HG03066 (cell line): ENCODE measurements around the gene CTPS2.
"Not testable (repeated sequence)": the region's sequence is repeated elsewhere in the genome, so short reads cannot be mapped to it uniquely, and the experiment has no call there.

Source experiments
- ATAC-seq: cut with Tn5 transposase; IDR thresholded peaks from one replicate; pipeline ENCODE4 v1.9.1; 2021; ENCODE audit warnings: low read depth; ENCODE audit not compliant: unreplicated experiment

Gene CTPS2

DNA sequence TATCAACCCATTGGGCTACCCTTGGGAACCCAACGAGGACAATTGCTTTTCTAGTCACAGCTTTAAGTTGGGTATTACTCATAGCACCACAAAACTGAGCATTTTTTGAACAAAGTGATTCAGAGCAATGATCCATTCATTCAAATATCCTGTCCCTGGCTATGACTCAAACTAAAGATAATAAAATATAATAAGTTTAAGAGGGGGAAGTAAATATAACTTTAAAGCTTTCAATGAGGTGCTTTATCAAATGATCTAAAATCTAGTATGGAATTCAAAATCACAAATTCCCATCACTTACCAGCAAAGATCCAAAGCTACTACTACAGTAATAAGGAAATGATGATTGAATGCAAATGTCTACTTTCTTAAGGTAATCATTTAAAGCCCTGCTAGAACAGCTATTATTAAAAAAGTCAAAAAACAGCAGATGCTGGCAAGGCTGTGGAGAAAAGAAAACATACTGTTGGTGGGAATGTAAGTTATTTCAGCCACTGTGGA, 102.3 kb downstream of the CTPS2 start:
- ATAC-seq = no peak

DNA sequence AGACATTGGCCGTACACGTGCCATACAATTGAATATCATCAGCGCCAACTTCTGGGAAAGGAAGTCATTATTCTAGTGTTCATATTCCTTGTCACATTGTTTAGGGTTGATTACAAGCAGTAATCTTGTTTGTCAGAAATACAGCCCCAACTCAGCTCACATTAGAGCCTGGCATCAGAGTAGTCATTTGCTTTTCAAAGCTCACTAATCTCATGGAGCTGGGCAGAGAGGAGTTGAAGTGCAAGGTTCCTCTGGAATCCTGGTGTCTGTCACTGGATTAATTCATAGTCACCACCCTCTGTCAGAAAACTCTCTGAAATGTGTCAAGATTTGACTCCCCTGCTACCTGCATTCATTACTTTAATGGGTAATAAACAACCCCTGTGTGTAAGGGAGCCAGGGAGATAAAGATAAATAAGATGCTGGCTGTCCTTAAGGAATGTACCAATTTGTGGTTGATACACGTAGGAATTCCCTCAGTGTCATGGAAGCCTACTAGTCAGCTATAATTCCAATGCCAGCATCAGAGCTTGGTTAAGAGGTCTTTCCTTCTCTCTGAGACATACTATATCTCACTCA, 106.2 kb downstream of the CTPS2 start:
- no peak for ATAC-seq

DNA sequence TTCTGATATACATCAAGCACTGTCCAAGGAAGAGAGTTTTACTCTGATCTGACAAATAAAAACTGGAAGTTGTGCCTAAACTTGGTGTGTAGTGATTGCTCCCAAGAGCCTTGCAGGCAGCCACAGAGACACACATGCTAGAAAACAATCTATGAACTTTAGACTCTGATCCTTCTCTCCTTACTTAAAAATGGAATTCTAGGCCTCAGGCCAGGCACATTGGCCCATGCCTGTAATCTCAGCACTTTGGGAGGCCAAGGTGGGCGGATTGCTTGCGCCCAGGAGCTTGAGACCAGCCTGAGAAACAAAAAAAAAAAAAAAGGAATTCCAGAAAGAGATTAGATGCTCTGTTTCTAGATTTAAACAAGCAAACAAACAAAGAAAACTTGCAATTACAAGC, 108.1 kb downstream of the CTPS2 start:
- ATAC-seq = no peak

DNA sequence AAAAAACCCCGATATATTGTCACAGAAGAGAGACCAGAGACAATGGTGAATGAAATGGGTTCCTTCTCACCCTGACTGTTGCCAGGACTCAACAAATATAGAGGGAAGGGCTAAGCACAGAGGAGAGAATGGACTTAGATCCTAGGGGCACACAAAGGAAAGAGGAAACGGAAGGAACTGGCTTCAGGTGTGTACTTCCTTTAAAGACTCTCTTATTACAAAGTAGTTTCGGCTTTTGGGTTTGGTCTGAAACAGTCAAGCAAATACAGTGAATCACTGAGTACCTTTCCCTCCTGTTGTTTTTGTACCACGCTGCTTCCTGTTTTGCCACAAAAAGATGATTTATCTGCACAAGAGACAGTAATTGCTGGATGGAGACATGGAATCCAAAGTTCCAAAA, 108.6 kb downstream of the CTPS2 start:
- no peak for ATAC-seq

DNA sequence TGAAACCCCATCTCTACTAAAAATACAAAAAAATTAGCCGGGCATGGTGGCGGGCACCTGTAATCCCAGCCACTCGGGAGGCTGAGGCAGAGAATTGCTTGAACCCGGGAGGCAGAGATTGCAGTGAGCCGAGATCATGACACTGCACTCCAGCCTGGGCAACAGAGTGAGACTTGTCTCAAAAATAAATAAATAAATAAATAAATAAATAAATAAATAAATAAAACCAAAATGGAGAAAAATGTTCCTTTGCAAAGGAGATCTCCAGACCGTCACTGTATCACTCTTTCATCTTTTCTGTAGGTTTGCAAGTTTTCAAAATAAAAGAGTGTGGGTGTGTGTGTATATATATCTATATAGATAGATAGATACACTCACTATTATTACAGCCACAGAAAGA, 109.2 kb downstream of the CTPS2 start:
- ATAC-seq = not testable (repeated sequence)

DNA sequence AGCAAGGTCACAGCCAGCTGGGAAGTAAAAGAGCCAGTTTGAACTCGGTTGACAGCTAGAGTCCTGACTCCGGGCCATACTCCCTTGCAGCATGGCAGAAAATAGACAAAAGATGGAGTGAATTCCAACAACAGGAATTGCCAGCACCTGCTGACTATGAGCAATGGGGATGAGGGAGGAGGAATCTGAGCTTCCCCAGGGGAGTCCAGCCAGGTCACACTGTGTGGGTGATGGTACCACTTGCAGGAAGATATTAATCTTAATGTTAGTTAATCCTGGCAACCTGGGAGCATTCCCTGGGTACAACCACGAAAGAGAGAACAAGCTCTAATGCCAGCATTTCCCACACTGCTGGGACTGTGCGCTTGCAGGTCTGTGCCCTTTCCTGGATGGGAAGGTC, 110.6 kb downstream of the CTPS2 start:
- no peak for ATAC-seq

DNA sequence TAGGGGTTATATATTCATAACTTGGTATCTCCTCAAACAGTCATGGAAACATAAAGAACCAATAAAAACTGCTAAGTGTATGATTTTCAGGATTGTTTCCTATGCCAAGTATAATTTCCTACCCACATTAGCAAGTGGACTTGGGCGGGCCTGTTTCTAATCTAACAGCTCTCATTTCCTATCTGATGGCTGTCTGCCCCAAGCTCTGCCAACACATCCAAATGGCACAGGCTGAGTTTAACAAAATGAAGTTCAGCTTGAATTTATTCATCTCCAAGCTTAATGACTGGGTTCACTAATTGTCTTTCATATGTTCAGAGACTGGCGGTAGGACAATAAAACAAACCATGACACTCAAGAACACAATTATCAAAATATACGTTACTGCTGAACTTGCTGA, 118.0 kb downstream of the CTPS2 start:
- no peak for ATAC-seq

DNA sequence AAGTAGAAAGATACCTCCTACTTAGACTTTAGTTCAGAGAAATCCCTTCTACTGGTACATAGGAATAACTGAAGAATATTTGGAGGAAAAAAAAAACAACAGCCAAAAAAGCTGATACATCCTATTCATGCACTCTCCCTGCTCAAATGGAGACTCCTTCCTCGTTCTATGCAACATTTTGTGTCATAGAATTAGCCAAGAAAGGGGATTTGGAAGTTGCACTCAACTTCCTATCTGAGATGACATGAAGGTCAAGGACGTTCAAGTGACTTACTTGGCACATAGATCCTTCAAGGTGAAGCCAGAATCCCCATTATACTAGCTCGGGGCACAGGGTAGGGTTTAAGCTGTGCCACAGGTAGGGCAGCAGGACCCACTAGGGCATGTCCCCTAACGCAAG, 118.7 kb downstream of the CTPS2 start:
- no peak for ATAC-seq

DNA sequence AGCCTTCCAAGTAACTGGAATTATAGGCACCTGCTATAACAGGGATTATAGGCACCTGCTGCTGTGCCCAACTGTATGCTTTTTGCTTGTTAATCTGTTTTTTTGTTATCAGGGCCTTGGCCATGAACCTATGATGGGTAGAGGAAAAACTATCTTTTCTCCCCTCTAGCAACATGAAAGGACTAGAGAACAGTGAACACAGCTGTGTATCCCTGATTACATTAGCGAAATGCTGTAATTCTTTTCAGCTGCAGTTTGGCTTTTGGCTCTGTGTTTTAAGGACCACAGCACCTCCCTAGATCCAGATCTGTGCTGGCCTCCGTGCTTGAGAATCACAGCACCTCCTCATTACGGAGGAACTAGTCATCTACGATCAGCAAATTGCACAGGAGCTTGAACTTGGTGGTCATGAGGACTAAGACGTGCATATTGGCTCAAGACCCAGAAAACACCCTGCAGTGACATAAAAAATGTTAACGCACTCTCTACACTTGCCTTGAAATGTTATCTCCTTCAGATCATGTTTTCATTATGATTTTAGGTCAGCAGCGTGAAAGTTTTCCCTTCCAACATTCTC, 120.2 kb downstream of the CTPS2 start:
- ATAC-seq = no peak

DNA sequence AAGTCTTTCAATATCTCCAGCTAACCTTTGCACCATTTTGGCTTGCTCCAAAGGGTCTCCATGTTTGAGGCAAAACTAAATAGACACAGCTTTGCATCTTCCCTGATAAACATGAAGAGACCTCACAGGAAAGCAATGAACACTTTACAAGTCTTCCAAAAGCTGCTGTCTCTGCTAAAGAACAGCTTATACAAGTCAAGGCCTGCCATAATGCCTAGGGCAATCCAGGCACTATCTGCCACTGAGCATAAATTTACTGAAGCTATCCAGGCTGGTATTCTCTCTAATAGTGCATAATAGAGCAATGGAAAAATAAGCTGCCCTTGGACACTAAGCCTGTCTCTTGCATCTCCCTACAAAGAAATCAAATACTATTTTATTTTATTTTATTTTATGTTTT, 122.6 kb downstream of the CTPS2 start:
- no peak for ATAC-seq

DNA sequence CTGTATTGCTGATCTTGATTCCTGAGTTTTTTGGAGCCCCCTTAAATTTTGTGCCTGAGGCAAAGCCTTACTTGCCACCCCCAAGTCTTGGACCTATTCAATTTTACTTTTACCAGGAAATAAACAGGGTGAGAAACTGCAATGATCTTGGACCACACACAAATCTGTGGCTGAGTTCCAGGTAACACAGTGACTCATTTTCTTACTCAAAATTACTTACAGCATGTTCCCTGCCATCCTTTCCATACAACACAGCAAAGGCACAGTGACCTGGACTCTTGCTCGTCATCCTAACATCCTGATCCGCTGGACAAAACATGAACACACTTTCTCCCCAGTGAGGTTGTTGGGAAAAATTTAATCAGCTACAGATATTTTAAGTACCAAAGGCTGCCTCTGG, 123.3 kb downstream of the CTPS2 start:
- ATAC-seq = no peak

DNA sequence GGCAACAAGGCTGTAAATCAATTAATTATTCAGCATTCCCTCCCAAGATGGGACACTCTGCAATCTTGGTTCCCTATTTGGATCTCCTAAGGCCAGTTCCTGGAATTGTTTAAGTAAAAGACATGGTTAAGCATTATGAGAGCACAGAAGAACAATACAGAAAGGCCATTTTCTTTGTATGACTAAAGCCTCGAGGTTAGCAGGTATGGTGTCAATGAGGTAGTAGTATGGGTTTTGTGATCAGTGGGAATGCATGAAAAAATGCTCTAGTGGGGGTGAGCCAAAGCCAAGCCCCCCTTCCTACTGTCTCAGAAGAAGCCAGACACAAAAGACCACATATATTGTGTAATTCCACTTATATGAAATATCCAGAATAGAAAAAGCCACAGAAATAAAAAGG, 124.2 kb downstream of the CTPS2 start:
- no peak for ATAC-seq

DNA sequence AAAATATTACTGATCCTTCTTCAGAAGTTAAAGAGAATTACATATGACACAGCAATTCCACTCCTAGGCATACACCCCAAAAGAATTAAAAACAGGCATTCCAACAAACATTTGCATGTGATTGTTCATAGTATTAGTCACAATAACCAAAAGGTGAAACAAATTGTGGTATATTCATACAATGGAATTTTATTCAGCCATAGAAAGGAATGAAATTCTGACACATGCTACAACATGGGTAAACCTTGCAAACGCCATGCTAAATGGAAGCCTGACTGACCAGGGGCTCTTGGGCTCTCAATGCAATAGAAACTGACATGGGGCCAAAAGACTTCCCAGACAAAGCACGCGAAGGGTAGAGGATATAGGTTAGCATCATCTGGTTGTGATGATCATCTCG, 124.6 kb downstream of the CTPS2 start:
- ATAC-seq = no peak

DNA sequence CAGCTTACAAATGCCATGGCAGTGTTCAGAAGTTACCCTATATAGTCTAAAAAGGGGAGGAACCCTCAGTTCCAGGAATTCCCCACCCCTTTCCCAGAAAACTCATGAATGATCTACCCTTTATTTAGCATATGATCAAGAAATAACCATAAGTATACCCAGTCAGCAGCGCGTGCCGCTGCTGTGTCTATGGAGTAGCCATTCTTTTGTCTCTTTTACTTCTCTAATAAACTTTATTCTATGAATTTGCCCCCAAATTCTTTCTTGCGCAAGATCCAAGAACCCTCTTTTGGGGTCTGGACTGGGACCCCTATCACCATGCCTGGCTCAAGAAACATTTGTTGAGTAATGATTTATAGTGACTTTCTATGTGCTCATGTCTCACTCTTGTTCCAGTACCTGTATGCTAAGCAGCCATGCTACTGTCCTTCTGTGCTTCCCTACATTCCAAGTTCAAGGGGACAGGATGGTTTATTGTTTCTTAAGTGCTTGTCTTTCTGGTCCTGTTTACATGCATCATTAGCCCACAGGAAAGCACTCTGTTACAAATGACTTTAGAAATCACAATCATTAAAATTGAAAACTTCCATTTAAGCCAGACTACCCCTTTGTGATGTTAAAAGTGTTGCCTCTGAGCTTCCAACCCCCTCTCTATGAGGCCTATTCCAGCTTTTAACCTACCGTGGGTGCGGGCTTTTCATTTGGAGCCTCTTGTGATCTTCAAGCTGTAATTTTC, 125.9 kb downstream of the CTPS2 start:
- no peak for ATAC-seq

DNA sequence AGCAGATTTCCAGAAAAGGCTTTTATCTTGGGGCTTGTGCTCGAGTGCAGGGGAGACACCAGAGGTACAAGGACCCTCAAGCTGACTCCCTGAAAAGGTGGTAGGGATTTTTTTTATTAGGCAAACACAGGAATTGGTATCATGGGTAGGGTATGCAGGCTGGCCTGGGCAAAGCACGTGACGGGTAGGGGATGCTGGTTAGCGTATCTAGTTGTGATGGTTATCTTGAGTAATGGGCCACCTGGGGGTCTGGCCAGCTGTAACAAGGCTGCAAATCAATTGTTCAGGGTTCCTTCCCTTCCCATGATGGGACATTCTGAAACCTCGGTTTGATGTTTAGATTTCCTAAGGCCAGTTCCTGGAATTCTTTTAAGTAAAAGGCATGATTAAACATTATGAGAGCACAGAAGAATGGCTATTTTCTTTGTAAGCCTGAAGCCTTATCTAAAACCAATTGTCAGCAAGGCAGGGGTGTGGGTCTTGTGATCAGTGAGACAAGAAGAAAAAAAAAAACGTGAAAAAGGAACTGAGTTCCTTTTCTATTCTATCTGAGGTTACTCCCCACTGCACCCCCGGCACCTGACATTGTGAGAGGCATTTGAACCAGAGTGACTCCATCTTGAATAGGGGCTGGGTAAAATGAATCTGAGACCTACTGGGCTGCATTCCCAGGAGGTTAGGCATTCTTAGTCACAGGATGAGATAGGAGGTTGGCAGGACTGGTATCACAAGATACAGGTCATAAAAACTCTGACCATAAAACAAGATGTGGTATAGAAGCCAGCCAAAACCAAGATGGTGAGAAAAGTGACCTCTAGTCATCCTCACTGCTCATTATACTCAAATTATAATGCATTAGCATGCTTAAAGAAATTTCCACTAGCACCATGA, 126.7 kb downstream of the CTPS2 start:
- ATAC-seq = no peak

DNA sequence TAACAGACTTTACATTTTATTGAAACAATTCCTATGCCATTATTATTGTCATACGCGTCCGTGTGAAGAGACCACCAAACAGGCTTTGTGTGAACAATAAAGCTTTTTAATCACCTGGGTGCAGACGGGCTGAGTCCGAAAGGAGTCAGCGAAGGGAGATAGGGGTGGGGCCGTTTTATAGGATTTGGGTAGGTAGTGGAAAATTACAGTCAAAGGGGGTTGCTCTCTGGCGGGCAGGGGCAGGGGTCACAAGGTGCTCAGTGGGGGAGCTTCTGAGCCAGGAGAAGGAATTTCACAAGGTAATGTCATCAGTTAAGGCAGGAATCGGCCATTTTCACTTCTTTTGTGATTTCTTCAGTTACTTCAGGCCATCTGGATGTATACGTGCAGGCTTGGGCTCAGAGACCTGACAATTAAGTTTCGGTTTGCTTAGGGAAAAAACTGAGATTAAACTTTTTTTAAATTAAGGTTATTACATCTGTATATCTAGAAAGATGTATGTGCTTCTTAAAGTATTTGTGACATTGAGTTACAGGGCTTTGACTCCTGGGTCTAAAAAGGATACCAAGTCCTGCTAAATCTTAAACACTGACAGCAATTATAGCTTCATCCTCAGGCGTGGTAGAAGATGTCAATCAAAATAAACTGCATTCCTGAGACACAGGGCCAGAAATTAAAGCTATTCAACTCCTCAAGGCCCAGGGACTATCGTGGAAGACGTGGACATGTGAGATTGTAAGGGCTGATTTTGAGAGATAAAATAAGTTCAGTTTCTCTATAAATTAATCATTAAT, 132.3 kb downstream of the CTPS2 start:
- ATAC-seq = not testable (repeated sequence)

DNA sequence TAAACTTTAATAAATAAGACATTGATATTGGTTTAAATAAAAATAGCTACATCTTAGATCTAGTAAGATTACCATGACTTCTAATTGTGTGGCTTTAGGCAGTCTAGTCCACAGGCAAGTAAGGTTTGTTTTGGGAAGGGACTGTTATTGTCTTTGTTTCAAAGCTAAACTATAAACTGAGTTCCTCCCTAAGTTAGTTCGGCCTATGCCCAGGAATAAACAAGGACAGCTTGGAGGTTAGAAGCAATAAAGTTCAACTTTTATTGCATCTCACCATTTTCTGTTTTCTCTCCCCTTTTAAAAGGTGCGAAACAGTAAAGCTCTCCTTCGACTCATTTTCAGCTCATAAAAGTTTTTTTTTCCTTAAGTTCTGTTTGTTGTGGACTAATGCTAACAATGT, 133.0 kb downstream of the CTPS2 start:
- ATAC-seq = no peak

DNA sequence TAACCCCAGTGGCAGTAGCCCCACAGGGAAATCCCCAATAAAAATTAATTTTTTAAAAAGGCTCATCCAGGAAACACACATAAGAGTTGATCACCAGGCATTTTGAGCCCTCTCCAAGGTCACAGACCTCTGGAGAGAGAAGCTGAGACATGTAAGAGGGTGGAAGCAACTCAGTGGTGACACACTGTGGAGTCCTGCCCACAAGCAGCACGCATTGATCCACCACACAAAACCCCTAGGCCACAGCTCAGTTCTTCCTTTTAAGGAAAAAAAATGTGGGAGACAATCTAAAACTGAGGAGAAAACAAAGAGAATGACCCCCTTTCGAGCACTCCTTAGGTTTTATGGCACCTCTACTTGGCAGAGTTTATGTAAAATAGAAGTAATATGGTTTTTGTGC, 134.3 kb downstream of the CTPS2 start:
- no peak for ATAC-seq

DNA sequence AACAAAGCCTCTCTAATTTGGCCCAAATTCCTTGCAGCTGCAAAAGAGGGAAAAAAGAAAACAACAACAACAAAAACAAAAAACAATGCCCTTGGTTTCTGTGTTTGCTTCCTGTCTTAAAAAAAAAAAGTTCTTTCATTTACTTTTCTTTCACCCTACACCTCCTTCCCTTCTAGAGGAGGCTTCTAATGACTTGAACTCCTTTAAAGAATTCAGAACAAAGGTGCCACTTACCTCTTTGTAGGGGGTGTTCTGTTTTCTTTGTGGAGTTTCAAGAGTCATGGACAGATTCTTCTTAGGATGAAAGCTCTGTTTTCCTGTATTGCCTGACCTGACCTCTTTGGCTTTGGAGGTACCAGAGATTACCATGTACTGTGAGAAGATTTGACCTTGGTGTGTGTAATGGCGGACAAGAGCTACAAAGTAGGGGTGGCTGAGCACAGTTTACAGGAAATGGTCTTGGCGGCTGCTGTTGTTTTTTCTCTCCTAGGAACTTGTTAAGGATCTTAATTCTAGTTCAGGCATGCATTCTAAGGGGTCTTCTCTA, 134.9 kb downstream of the CTPS2 start:
- ATAC-seq = no peak

DNA sequence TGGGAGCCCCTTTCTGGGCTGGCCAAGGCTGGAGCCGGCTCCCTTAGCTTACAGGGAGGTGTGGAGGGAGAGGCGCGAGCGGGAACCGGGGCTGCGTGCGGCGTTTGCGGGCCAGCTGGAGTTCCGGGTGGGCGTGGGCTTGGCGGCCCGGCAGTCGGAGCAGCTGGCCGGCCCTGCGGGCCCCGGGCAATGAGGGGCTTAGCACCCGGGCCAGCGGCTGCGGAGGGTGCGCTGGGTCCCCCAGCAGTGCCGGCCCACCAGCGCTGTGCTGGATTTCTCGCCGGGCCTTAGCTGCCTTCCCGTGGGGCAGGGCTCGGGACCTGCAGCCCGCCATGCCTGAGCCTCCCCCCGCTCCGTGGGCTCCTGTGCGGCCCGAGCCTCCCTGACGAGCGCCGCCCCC, 137.1 kb downstream of the CTPS2 start:
- not testable (repeated sequence) for ATAC-seq
